Panc1 (cell line): ENCODE results near the gene OR14I1.
"Not testable (repeated sequence)": the region's sequence is repeated elsewhere in the genome, so short reads cannot be mapped to it uniquely, and the experiment has no call there.

Experiments
- CTCF ChIP-seq: fragments of 450-650 bp; IDR thresholded peaks from 2 replicates; pipeline ENCODE4 v1.5.1; 2017; ENCODE audit warnings: mild to moderate bottlenecking
- POLR2AphosphoS5 ChIP-seq: IDR thresholded peaks from 2 replicates; pipeline ENCODE4 v1.6.1; 2012; ENCODE audit warnings: mild to moderate bottlenecking, low read depth, low read length, moderate library complexity
- REST ChIP-seq, 2 experiments: IDR thresholded peaks; 2 replicates each; pipeline ENCODE4 v1.6.1; 2011 to 2012; ENCODE audit warnings: low read depth in 2 of 2, control low read depth in 1 of 2, low read length in 1 of 2, mild to moderate bottlenecking in 1 of 2, moderate library complexity in 1 of 2; ENCODE audit not compliant: insufficient read depth in 1 of 2
- TCF7L2 ChIP-seq: IDR thresholded peaks from 2 replicates; pipeline ENCODE4 v1.6.1; 2011; ENCODE audit warnings: mild to moderate bottlenecking, low read depth, low read length, inconsistent platforms

GRCh38 chr1:248655354-248655753, 47.2 kb downstream of the OR14I1 start, which contains the start of gene OR2T27:
- TF ChIP-seq CTCF; POLR2AphosphoS5; REST (IDR thresholded peaks at IDR 0.05; ENCODE audit: insufficient read depth in 1 of 2, low read depth in 2 of 2, low read length in 1 of 2); TCF7L2: not testable (repeated sequence)
